ENCODE results near the gene PHYKPL.

- TF ChIP-seq, protein P1, sequence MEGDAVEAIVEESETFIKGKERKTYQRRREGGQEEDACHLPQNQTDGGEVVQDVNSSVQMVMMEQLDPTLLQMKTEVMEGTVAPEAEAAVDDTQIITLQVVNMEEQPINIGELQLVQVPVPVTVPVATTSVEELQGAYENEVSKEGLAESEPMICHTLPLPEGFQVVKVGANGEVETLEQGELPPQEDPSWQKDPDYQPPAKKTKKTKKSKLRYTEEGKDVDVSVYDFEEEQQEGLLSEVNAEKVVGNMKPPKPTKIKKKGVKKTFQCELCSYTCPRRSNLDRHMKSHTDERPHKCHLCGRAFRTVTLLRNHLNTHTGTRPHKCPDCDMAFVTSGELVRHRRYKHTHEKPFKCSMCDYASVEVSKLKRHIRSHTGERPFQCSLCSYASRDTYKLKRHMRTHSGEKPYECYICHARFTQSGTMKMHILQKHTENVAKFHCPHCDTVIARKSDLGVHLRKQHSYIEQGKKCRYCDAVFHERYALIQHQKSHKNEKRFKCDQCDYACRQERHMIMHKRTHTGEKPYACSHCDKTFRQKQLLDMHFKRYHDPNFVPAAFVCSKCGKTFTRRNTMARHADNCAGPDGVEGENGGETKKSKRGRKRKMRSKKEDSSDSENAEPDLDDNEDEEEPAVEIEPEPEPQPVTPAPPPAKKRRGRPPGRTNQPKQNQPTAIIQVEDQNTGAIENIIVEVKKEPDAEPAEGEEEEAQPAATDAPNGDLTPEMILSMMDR (IDR thresholded peaks at IDR 0.05) = no peak
- TF ChIP-seq POLR2AphosphoS5 (IDR thresholded peaks at IDR 0.05) (no peak), POLR2A (IDR thresholded peaks at IDR 0.05) (no peak)
Observed at GRCh38 chr5:178162481-178162880, 70.1 kb downstream of the PHYKPL start.
